Stimulated activated naive CD8-positive, alpha-beta T cell treated with anti-CD3 and anti-CD28 coated beads, Interleukin-15, amount 100 ng/mL, for 72 hours (primary cell): ENCODE measurements around the gene GALNT2.

Source experiments
- ATAC-seq: fragments of 150-1000 bp; cut with Tn5 transposase; 2 replicates; pipeline ENCODE4 v1.10.0; 2021; ENCODE audit warnings: mild to moderate bottlenecking, moderate library complexity
- DNase-seq, 2 donors: peaks; one replicate each; pipeline ENCODE4 v3.0.0; 2021 to 2022
- H3K27ac Mint-ChIP-seq, 2 donors: one replicate each; pipeline ENCODE4 v1.8.0; 2022; ENCODE audit warnings: mild to moderate bottlenecking in 2 of 2, mixed read lengths in 2 of 2, moderate library complexity in 2 of 2
- H3K27me3 Mint-ChIP-seq: one replicate; pipeline ENCODE4 v1.8.0; 2022; ENCODE audit warnings: mixed read lengths
- H3K4me1 Mint-ChIP-seq: one replicate; pipeline ENCODE4 v1.8.0; 2022; ENCODE audit warnings: mild to moderate bottlenecking, mixed read lengths
- H3K4me3 Mint-ChIP-seq, 2 donors: one replicate each; pipeline ENCODE4 v1.8.0; 2022; ENCODE audit warnings: mild to moderate bottlenecking in 2 of 2, mixed read lengths in 2 of 2, moderate library complexity in 1 of 2
- H3K9me3 Mint-ChIP-seq, 2 donors: one replicate each; pipeline ENCODE4 v1.8.0; 2022; ENCODE audit warnings: mixed read lengths in 2 of 2

Gene GALNT2

DNA sequence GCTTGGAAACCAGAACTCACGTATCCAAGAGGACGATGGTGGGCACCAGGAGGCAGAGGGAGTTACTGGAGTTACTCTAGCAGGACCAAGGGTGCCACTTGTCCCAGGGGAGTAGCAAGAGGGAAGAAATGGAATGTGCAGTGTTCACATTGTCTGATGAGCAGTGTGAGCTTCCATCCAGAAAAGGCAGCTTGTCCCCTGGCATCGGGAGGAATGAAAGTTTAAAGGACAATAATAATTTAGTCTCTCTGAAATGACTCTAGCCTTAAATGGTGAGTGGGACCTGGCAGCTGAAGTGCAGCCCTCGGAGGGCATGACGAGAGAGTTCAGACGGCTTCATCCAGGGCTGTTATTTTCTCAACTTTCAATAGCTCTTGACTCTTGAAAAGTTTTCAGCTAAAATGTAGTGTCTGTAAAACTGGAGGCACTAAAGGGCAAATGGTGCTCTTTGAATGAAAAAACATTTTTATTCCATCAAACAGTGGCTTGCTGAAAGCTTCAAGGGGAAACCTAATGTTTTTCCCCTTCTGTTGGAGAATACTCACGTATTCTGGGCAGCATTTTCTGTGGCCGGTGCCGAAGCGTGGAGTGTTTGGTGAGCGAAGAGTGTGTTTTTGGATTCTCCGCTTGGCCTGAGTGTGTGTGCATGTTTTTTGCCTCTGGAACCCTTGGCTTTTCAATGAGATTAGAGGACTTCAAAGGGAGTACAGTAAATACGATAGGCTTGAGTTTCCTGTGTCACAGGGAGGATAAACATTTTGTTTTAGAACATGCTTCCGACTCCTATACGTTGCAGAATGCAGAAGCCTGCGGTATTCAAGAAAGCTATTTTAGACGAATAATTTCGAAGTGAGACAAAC is 157.3 kb downstream of the GALNT2 start:
- ATAC-seq (no peak), DNase-seq (no peak)
- peaks cover 26% of the 10 kb centered on the region for H3K4me1 Mint-ChIP-seq
- no peaks in the 10 kb centered on the region for H3K27me3 Mint-ChIP-seq
- H3K27ac Mint-ChIP-seq: no peak overlapping the region
- no peaks in the 10 kb centered on the region for H3K9me3 Mint-ChIP-seq
- H3K4me3 Mint-ChIP-seq: no peak overlapping the region

- Mint-ChIP-seq H3K4me3 (no peak overlapping the region), H3K4me1 (peaks cover 19% of the 10 kb centered on the region), H3K9me3 (no peaks in the 10 kb centered on the region), H3K27me3 (no peaks in the 10 kb centered on the region), H3K27ac (no peak overlapping the region)
- ATAC-seq (no peak), DNase-seq (no peak)
Observed at GRCh38 chr1:230226007-230226800, 159.2 kb downstream of the GALNT2 start.

- peaks cover 20% of the 10 kb centered on the region for H3K4me1 Mint-ChIP-seq
- H3K4me3 Mint-ChIP-seq: no peak overlapping the region
- no peaks in the 10 kb centered on the region for H3K9me3 Mint-ChIP-seq
- ATAC-seq (no peak), DNase-seq (no peak)
- H3K27ac Mint-ChIP-seq: no peak overlapping the region
- no peaks in the 10 kb centered on the region for H3K27me3 Mint-ChIP-seq
Observed at GRCh38 chr1:230226814-230227213, 159.8 kb downstream of the GALNT2 start.

DNA sequence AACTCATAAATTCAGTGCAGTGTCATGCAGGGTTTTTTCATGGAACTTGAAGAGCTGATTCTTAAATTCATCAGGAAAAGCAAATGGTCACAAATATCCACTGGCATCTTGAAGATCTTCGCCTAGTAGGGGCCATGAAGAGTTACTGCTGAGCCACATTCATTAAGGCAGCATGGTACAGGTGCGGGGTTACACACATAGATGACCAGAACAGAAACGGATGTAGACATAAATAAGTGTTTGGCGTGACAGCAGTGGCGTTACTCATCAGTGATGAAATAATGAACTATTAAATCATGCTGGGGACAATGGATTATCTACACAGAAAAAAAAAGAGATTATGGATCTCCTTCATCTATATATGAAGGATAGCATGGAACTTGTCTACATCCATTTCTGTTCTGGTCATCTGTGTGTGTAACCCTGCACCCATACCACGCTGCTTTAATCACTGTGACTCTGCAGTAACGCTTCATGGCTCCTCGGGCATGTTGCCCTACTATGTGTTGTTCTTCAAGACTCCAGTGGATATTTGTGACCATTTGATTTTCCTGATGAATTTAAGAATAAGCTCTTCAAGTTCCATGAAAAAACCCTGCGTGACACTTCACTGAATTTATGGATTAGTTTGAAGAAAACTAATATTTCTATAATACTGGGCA is 161.3 kb downstream of the GALNT2 start:
- Mint-ChIP-seq H3K27ac (no peak overlapping the region), H3K4me1 (peaks cover 26% of the 10 kb centered on the region), H3K4me3 (no peak overlapping the region), H3K9me3 (no peaks in the 10 kb centered on the region), H3K27me3 (no peaks in the 10 kb centered on the region)
- ATAC-seq (no peak), DNase-seq (no peak)

DNA sequence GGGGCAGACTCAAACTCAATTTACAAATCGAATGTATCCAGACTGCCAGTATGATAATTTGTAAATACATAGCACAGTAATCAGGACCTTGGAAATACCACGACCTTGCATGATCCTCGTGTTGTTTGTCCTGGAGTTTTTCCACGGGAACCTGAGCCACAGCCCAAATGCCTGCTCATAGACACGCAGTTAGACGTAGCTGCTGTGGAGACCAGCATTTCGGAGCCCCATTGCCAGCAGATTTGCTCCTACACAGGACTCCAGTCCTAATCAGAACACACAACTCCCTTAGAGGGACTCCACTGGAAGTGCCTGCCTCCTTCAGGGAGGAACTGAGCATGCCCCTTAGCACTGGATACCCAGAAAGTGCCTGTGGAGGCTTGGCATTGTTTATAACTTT is 163.2 kb downstream of the GALNT2 start:
- DNase-seq (no peak), ATAC-seq (no peak)
- H3K4me1 Mint-ChIP-seq: peaks cover 24% of the 10 kb centered on the region
- H3K27me3 Mint-ChIP-seq: no peaks in the 10 kb centered on the region
- no peak overlapping the region for H3K4me3 Mint-ChIP-seq
- H3K9me3 Mint-ChIP-seq: no peaks in the 10 kb centered on the region
- H3K27ac Mint-ChIP-seq: no peak overlapping the region

DNA sequence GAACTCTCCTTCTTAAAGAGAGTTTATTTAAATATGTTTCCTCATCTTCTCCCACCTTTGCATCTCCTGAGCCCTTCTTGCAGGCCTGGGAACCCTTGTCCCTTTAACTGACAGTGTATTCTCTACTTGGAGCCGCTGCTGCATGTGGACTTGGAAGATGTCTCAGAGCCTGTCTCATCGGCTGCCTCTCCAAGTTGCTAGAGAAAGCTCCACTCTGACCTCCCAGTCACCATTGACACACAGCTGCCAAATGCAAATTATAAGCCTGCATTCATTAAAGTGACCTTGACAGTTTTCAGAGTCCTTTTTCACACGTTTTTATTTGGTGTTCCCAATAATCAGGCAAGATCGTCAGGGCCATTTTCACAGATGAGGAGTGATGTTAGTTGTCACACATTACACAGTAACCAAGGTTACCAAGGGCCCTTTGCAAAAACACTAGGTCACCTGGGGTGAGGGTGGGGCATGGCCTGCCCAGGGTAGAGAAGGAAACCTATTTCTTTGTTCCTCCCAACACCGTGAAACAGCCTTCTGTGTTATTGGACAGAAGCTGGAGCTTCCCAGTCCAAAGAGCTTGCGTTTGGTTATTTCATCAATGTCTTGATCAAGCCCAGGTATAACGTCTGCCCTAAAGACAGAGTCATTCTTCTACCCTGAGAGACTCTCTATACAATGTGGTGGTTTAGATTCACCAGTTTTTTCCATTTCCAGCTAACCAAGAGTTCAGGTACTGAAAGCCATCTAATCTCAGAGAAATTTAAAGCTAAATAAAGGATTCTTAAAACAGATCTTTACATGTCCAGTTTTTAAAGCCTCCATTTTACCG is 164.1 kb downstream of the GALNT2 start:
- no peaks in the 10 kb centered on the region for H3K9me3 Mint-ChIP-seq
- no peak for DNase-seq
- ATAC-seq: peak; percentile 73
- peaks cover 21% of the 10 kb centered on the region for H3K4me1 Mint-ChIP-seq
- H3K4me3 Mint-ChIP-seq: no peak overlapping the region
- no peak overlapping the region for H3K27ac Mint-ChIP-seq
- H3K27me3 Mint-ChIP-seq: no peaks in the 10 kb centered on the region

GRCh38 chr1:230231774-230232145 is 164.7 kb downstream of the GALNT2 start:
- ATAC-seq: peak; percentile 40

DNA sequence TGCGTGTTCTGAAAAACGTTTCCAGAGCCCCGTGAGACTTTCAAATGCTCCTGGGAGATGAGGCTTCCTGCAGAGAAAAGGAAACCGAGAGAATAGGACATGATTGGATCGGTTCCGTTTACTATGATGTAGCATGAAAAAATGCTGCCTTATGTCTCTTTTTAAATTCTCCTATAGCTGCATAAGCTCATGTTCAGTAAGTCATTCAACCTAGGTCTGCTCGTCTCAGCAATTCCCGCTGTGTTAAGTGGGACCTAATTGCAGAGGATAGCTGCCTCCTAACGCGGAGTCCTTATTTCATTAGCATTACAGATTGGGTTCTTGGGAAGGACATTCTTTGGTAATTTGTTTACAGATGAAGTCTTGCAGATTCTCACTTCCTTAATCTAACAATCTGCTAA is 165.3 kb downstream of the GALNT2 start:
- ATAC-seq (no peak), DNase-seq (no peak)
- Mint-ChIP-seq H3K4me3 (no peak overlapping the region), H3K9me3 (no peaks in the 10 kb centered on the region), H3K4me1 (peaks cover 21% of the 10 kb centered on the region), H3K27ac (peak overlapping the region in 1 of 2 donors; percentile 42), H3K27me3 (no peaks in the 10 kb centered on the region)

More at GRCh38 chr1:230231774-230232145, 164.7 kb downstream of the GALNT2 start:
- no peaks in the 10 kb centered on the region for H3K9me3 Mint-ChIP-seq
- no peak overlapping the region for H3K27ac Mint-ChIP-seq
- H3K4me3 Mint-ChIP-seq: no peak overlapping the region
- H3K4me1 Mint-ChIP-seq: peaks cover 21% of the 10 kb centered on the region
- DNase-seq: no peak
- H3K27me3 Mint-ChIP-seq: no peaks in the 10 kb centered on the region

GRCh38 chr1:230233786-230234185 is 166.7 kb downstream of the GALNT2 start:
- Mint-ChIP-seq H3K27me3 (no peaks in the 10 kb centered on the region), H3K4me1 (peaks cover 21% of the 10 kb centered on the region), H3K27ac (no peak overlapping the region), H3K4me3 (no peak overlapping the region), H3K9me3 (no peaks in the 10 kb centered on the region)
- no peak for ATAC-seq
- no peak for DNase-seq

DNA sequence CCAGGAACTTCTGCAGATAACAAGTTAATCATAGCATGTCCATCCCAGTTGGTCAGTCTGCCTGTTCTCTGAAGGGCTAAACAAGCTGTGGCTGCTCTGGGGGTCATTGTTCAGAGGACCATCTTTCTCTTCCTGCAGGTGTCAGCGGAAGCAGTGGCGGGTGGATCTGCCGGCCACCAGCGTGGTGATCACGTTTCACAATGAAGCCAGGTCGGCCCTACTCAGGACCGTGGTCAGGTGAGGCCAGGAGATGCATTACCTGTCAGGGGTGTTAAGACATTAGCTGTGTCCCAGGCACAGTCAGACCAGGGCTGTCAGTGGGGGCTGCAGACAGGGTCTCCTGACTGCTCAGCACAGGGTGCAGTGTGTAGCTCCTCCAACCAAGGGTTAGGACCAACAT is 168.8 kb downstream of the GALNT2 start:
- H3K4me1 Mint-ChIP-seq: peaks cover 31% of the 10 kb centered on the region
- H3K27ac Mint-ChIP-seq: peak overlapping the region in 1 of 2 donors; percentile 16
- H3K27me3 Mint-ChIP-seq: no peaks in the 10 kb centered on the region
- ATAC-seq: no peak
- no peak overlapping the region for H3K4me3 Mint-ChIP-seq
- H3K9me3 Mint-ChIP-seq: peaks cover 0 to under 1% of the 10 kb centered on the region in 2 donors
- DNase-seq: no peak

- peaks cover 31% of the 10 kb centered on the region for H3K4me1 Mint-ChIP-seq
- no peak overlapping the region for H3K27ac Mint-ChIP-seq
- H3K27me3 Mint-ChIP-seq: no peaks in the 10 kb centered on the region
- DNase-seq (no peak), ATAC-seq (no peak)
- H3K9me3 Mint-ChIP-seq: peaks cover 0 to 5% of the 10 kb centered on the region in 2 donors
- no peak overlapping the region for H3K4me3 Mint-ChIP-seq
Observed at GRCh38 chr1:230236301-230237008, 169.4 kb downstream of the GALNT2 start.

GRCh38 chr1:230237009-230237370 is 170.0 kb downstream of the GALNT2 start:
- H3K27me3 Mint-ChIP-seq: no peaks in the 10 kb centered on the region
- DNase-seq: no peak
- H3K9me3 Mint-ChIP-seq: peaks cover 0 to 5% of the 10 kb centered on the region in 2 donors
- ATAC-seq: no peak
- H3K27ac Mint-ChIP-seq: no peak overlapping the region
- peaks cover 31% of the 10 kb centered on the region for H3K4me1 Mint-ChIP-seq
- no peak overlapping the region for H3K4me3 Mint-ChIP-seq

DNA sequence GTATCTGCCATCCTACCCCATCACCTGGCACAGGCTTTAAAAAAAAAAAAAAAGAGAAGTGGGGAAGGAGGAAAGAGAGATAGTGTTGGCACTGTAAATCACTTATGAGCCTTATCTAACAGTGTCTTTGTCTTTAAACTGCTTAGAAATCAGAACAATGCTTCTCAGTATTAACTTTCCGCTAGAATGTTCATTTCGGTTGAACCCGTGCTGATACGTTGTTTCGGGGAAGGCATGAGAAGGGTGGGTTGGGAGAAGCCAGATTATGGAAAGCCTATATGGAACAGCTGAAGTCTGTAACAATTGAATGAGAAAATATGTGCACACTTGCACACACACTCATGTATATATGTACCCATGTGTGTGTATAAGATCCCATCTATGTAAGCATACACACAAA is 170.8 kb downstream of the GALNT2 start:
- DNase-seq (no peak), ATAC-seq (no peak)
- Mint-ChIP-seq H3K9me3 (peaks cover 0 to 5% of the 10 kb centered on the region in 2 donors), H3K27me3 (no peaks in the 10 kb centered on the region), H3K4me1 (peaks cover 28% of the 10 kb centered on the region), H3K27ac (no peak overlapping the region), H3K4me3 (no peak overlapping the region)

DNA sequence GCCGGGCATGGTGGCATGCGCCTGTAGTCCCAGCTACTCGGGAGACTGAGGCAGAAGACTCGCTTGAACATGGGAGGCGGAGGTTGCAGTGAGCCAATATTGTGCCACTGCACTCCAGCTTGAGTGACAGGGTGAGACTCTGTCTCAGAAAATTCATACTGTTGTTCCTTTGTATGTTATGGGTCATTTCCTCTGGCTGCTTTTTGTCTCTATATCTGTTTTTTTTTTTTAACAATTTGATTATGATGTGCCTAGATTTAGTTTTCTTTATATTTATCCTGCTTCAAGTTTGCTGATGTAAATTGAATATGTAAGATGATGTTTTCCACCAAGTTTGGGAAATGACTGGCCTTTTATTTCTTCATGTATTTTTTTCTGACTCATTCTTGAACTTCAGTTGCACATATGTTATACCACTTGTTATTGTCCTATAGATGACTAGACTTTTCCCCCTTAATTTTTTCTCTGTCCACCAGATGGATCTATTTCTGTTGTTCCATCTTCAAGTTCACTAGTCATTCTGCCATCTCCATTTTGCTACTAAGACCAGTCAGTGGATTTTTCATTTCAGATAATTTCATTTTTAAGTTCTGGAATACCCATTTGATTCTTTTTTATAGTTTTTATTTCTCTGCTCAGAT is 173.5 kb downstream of the GALNT2 start:
- peaks cover 42% of the 10 kb centered on the region for H3K4me1 Mint-ChIP-seq
- DNase-seq (no peak), ATAC-seq (peak; percentile 94)
- no peaks in the 10 kb centered on the region for H3K27me3 Mint-ChIP-seq
- H3K4me3 Mint-ChIP-seq: peak overlapping the region; percentile 29 to 66
- peaks cover 0 to 5% of the 10 kb centered on the region in 2 donors for H3K9me3 Mint-ChIP-seq
- peak overlapping the region; percentile 84 to 98 for H3K27ac Mint-ChIP-seq
